CD14-positive monocyte (primary cell): ENCODE results near the gene YIF1B. TPM values are rescaled to one million over a fixed set of nuclear protein-coding genes. Genes with fewer than 3 reads are reported as not detected.
A peak's percentile ranks its signal among the peaks of the same experiment; 100 is the strongest.

Source experiments
- DNase-seq, 3 donors: peaks; one replicate each; pipeline ENCODE4 v3.0.0-alpha.2; 2011 to 2022
- H2AFZ ChIP-seq: 2 replicates; pipeline ENCODE4 v1.6.0; 2012; ENCODE audit warnings: mild to moderate bottlenecking, low read depth, low read length, inconsistent platforms; ENCODE audit not compliant: insufficient read depth, poor library complexity, severe bottlenecking
- H3K27ac ChIP-seq, 2 donors: 1 replicate in 1 of 2; 2 replicates in 1 of 2; pipeline ENCODE4 v1.5.1; 2012 to 2013; ENCODE audit warnings: low read length in 2 of 2, control low read depth in 1 of 2, inconsistent platforms in 1 of 2, low read depth in 1 of 2, mild to moderate bottlenecking in 1 of 2
- H3K27me3 ChIP-seq, 2 donors: one replicate each; pipeline versions ENCODE4 v1.6.0 to v1.6.1; 2011 to 2013; ENCODE audit warnings: low read length in 2 of 2; ENCODE audit not compliant: control insufficient read depth in 2 of 2, insufficient read depth in 2 of 2
- H3K36me3 ChIP-seq, 2 donors: replicated peaks in 1 of 2; 1 replicate in 1 of 2; 2 replicates in 1 of 2; pipeline versions ENCODE4 v1.5.1 to v1.6.1; 2012 to 2013; ENCODE audit warnings: low read length in 2 of 2, control low read depth in 1 of 2, inconsistent platforms in 1 of 2, mild to moderate bottlenecking in 1 of 2; ENCODE audit not compliant: insufficient read depth in 2 of 2, control insufficient read depth in 1 of 2
- H3K4me1 ChIP-seq, 2 donors: 1 replicate in 1 of 2; 2 replicates in 1 of 2; pipeline versions ENCODE4 v1.5.1 to v1.6.1; 2012 to 2013; ENCODE audit warnings: low read length in 2 of 2, control low read depth in 1 of 2, inconsistent platforms in 1 of 2, mild to moderate bottlenecking in 1 of 2, moderate library complexity in 1 of 2; ENCODE audit not compliant: insufficient read depth in 2 of 2, control insufficient read depth in 1 of 2
- H3K4me2 ChIP-seq: replicated peaks from 2 replicates; pipeline ENCODE3; 2012; ENCODE audit warnings: low read length, moderate library complexity, mild to moderate bottlenecking; ENCODE audit not compliant: poor library complexity, severe bottlenecking; ENCODE audit errors: extremely low read depth
- H3K4me3 ChIP-seq, 3 experiments: fragments of 200-600 bp in 1 of 3; sonication (generic) in 1 of 3; replicated peaks in 1 of 3; 1 replicate in 2 of 3; 2 replicates in 1 of 3; pipeline ENCODE4 v1.5.1; 2011 to 2013; ENCODE audit warnings: low read length in 3 of 3, mild to moderate bottlenecking in 3 of 3, control low read depth in 2 of 3, low read depth in 2 of 3, inconsistent platforms in 1 of 3, moderate library complexity in 1 of 3
- H3K79me2 ChIP-seq: 2 replicates; pipeline ENCODE4 v1.6.0; 2012; ENCODE audit warnings: mild to moderate bottlenecking, control low read depth, inconsistent platforms, low read length, moderate library complexity; ENCODE audit not compliant: insufficient read depth
- H3K9ac ChIP-seq: 2 replicates; pipeline ENCODE4 v1.6.0; 2017; ENCODE audit warnings: low read length, mild to moderate bottlenecking; ENCODE audit not compliant: insufficient read depth, poor library complexity, severe bottlenecking
- H3K9me3 ChIP-seq, 2 donors: replicated peaks in 1 of 2; 1 replicate in 1 of 2; 2 replicates in 1 of 2; pipeline versions ENCODE4 v1.5.1 to v1.6.1; 2012 to 2013; ENCODE audit warnings: low read length in 2 of 2, control low read depth in 1 of 2; ENCODE audit not compliant: control insufficient read depth in 1 of 2, insufficient read depth in 1 of 2
- H4K20me1 ChIP-seq: 2 replicates; pipeline ENCODE4 v1.6.0; 2012; ENCODE audit warnings: mild to moderate bottlenecking, low read length, control low read depth, moderate library complexity; ENCODE audit not compliant: insufficient read depth
- H3K27ac Mint-ChIP-seq, 7 donors: one replicate each; pipeline ENCODE4 v1.8.0; 2020; ENCODE audit warnings: mild to moderate bottlenecking in 7 of 7, mixed read lengths in 7 of 7, moderate library complexity in 6 of 7, inconsistent platforms in 2 of 7
- H3K27me3 Mint-ChIP-seq, 3 donors: one replicate each; pipeline ENCODE4 v1.8.0; 2021 to 2022; ENCODE audit warnings: low read depth in 3 of 3, mild to moderate bottlenecking in 3 of 3, mixed read lengths in 3 of 3, moderate library complexity in 3 of 3, inconsistent platforms in 1 of 3
- H3K36me3 Mint-ChIP-seq, 2 donors: one replicate each; pipeline ENCODE4 v1.8.0; 2020; ENCODE audit warnings: mixed read lengths in 2 of 2, inconsistent platforms in 1 of 2, mild to moderate bottlenecking in 1 of 2
- H3K4me1 Mint-ChIP-seq: one replicate; pipeline ENCODE4 v1.8.0; 2020; ENCODE audit warnings: mild to moderate bottlenecking, mixed read lengths
- H3K4me3 Mint-ChIP-seq, 2 donors: one replicate each; pipeline ENCODE4 v1.8.0; 2020; ENCODE audit warnings: mild to moderate bottlenecking in 2 of 2, mixed read lengths in 2 of 2, moderate library complexity in 1 of 2
- H3K9me3 Mint-ChIP-seq, 7 donors: one replicate each; pipeline ENCODE4 v1.8.0; 2020 to 2022; ENCODE audit warnings: mixed read lengths in 7 of 7, mild to moderate bottlenecking in 6 of 7, moderate library complexity in 6 of 7, inconsistent platforms in 2 of 7
- CTCF ChIP-seq: fragments of 200-600 bp; IDR thresholded peaks from one replicate; pipeline ENCODE4 v1.8.0; 2022; ENCODE audit warnings: antibody characterized with exemption, mild to moderate bottlenecking
- WGBS: methylation state at CpG from one replicate; pipeline ENCODE4 v1.1.5; 2013; ENCODE audit warnings: missing lambda C conversion rate; ENCODE audit not compliant: insufficient coverage; 5-methylcytosine and 5-hydroxymethylcytosine counted together
- intact Hi-C, 2 donors: fragments of 100-400 bp; cut with micrococcal nuclease; formaldehyde crosslinking; loops; one replicate each; pipeline versions ENCODE4 v1.15.0 to v1.15.1; 2023
- polyA plus RNA-seq, 3 donors: library from polyadenylated mRNA; depleted of rRNA in 1 of 3; unstranded in 2 of 3; stranded (reverse) in 1 of 3; fragments of 300-500 nt in 2 of 3; fragments of >200 nt in 1 of 3; fragmentation: Illumina TruSeq in 2 of 3; gene quantifications; 1 replicate in 2 of 3; 2 replicates in 1 of 3; pipeline ENCODE4 v1.2.3, GENCODE V29; 2012 to 2021

Gene YIF1B
- polyA plus RNA-seq, 3 donors: 79.4 to 90.5 (median 86.1) TPM

DNA sequence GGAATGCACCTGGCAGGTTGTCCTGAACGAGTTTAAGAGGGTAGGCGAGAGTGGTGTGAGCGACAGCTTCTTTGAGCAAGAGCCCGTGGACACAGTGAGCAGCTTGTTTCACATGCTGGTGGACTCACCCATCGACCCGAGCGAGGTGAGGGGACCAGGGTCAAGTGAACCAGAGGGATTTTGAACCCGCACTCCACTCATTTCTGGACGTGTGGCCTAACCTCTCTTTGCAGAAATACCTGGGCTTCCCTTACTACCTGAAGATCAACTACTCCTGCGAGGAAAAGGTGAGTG lies 21.6 kb upstream of the YIF1B start:
- H3K4me1 Mint-ChIP-seq: peaks cover 6% of the 10 kb centered on the region
- H3K36me3 ChIP-seq: no peaks in the 10 kb centered on the region
- no peak for DNase-seq
- peak overlapping the region in 6 of 7 donors; percentile 23 to 100 (median 98) for H3K27ac Mint-ChIP-seq
- H3K4me2 ChIP-seq: peak overlapping the region; percentile 100
- H3K9ac ChIP-seq: no peak overlapping the region
- H3K9me3 Mint-ChIP-seq: no peaks in the 10 kb centered on the region
- H3K36me3 Mint-ChIP-seq: peaks cover 13 to 30% of the 10 kb centered on the region in 2 donors
- no peaks in the 10 kb centered on the region for H3K27me3 ChIP-seq
- H3K9me3 ChIP-seq: no peaks in the 10 kb centered on the region
- no peaks in the 10 kb centered on the region for H4K20me1 ChIP-seq
- intact Hi-C loops: loop anchor here (2.0 to 5.0 kb wide), 2 partner anchors 281 to 430 kb away; partner anchors contain the start of genes EIF3K (in 1 of the 2), SIPA1L3 (in 1 of the 2) and WDR87 (in 1 of the 2)
- H3K79me2 ChIP-seq: no peaks in the 10 kb centered on the region
- no peak for TF ChIP-seq CTCF
- peak overlapping the region; percentile 92 for H2AFZ ChIP-seq
- H3K27ac ChIP-seq: peak overlapping the region; percentile 64 to 99
- peaks cover 0 to 4% (median 0%) of the 10 kb centered on the region in 3 donors for H3K27me3 Mint-ChIP-seq
- H3K4me3 Mint-ChIP-seq: peak overlapping the region; percentile 93 to 98
- peaks cover 6 to 12% of the 10 kb centered on the region in 2 donors for H3K4me1 ChIP-seq
- H3K4me3 ChIP-seq: peak overlapping the region; percentile 7 to 100 (median 79)
- 72% methylated on average over 10 of the region's 10 CpGs for WGBS

GRCh38 chr19:38336638-38337359 lies 21.1 kb upstream of the YIF1B start:
- Histone ChIP-seq H3K36me3 (peaks cover 0 to under 1% of the 10 kb centered on the region in 2 donors), H3K79me2 (no peaks in the 10 kb centered on the region), H3K4me3 (peak overlapping the region; percentile 74 to 100 (median 79)), H3K9me3 (no peaks in the 10 kb centered on the region), H3K4me1 (peaks cover 6 to 12% of the 10 kb centered on the region in 2 donors), H3K27ac (peak overlapping the region; percentile 89 to 99), H3K4me2 (peak overlapping the region; percentile 100), H4K20me1 (no peaks in the 10 kb centered on the region), H3K9ac (peak overlapping the region; percentile 76), H2AFZ (peak overlapping the region; percentile 92), H3K27me3 (no peaks in the 10 kb centered on the region)
- peak overlapping the region; percentile 98 to 100 (median 100) for H3K27ac Mint-ChIP-seq
- TF ChIP-seq CTCF: no peak
- H3K9me3 Mint-ChIP-seq: no peaks in the 10 kb centered on the region
- peaks cover 0 to 4% (median 0%) of the 10 kb centered on the region in 3 donors for H3K27me3 Mint-ChIP-seq
- peak; percentile 93 to 97 (median 94) for DNase-seq
- 6% methylated on average over 41 of the region's 41 CpGs for WGBS
- intact Hi-C loops: loop anchor here (1.0 to 5.0 kb wide), 3 partner anchors 38 to 429 kb away; partner anchors contain the start of genes PSMD8 (in 2 of the 2), EIF3K (in 1 of the 2), SIPA1L3 (in 1 of the 2) and WDR87 (in 1 of the 2)
- peaks cover 13 to 31% of the 10 kb centered on the region in 2 donors for H3K36me3 Mint-ChIP-seq
- H3K4me1 Mint-ChIP-seq: peaks cover 6% of the 10 kb centered on the region
- peak overlapping the region; percentile 93 to 98 for H3K4me3 Mint-ChIP-seq
